GM21390 (cell line): Measurements from ENCODE around the gene PPP1R12B.
"Not testable (repeated sequence)": the region's sequence is repeated elsewhere in the genome, so short reads cannot be mapped to it uniquely, and the experiment has no call there.

ENCODE experiments used
- ATAC-seq: cut with Tn5 transposase; IDR thresholded peaks from one replicate; pipeline ENCODE4 v1.9.1; 2021; ENCODE audit not compliant: unreplicated experiment

PPP1R12B gene

DNA sequence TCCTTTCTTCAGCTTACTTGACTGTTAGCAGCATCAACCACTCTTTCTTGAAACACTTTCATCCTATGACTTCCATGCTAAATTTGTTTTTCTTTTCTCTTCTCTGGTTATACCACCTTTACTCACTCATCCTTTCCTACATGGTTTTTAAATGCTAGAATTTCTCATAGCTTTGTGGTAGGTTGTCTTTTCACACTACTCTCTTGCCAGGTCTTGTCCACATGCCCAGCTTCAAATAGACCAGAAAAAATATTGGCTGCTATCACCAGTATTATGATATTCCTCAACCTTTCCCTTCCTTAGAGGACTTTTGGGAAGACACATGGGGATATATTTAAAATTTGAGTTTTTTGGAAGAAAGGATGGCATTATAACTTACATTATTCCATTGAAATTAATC, 48.8 kb downstream of the PPP1R12B start:
- no peak for ATAC-seq

- ATAC-seq = not testable (repeated sequence)
Observed at GRCh38 chr1:202398439-202398838, 49.9 kb downstream of the PPP1R12B start.

GRCh38 chr1:202401771-202402170, 53.3 kb downstream of the PPP1R12B start:
- not testable (repeated sequence) for ATAC-seq

DNA sequence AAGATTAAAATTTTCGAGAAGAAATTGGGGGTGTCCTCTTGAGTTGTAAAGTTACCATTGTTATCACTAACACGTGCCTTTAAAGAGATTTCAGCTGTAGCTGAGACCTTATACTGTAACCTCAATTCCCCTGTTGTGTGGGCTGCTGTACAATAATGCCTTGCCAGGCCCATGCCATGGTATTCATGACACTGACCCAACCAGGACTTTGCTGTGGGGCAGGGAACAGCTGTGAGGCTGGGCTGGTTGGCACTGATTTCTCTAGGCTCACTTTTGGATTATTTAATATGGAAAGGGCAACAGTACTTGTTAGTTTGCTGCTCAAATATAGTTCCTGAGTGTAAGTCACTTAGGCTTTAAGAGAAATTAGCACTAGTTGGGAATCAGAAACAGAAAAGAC, 54.9 kb downstream of the PPP1R12B start:
- not testable (repeated sequence) for ATAC-seq

DNA sequence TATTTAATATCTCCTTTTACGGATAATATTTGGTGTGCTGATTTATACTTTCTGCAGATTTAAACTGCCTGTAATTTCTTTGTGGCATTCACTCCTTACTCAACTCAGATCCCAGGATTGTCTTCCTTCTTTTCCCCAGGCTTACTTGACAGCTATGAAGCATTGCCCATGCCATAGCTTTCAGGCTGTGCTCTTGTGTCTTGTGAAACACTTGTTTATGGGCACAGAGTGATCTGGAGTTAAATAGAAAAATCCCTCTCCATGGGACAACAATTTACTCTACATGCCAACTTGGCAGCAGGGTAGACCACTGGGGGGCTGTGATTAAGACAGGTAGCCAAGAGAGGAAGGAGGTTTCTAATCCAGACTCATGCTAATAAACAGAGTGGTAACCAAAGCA, 57.4 kb downstream of the PPP1R12B start:
- ATAC-seq = no peak

DNA sequence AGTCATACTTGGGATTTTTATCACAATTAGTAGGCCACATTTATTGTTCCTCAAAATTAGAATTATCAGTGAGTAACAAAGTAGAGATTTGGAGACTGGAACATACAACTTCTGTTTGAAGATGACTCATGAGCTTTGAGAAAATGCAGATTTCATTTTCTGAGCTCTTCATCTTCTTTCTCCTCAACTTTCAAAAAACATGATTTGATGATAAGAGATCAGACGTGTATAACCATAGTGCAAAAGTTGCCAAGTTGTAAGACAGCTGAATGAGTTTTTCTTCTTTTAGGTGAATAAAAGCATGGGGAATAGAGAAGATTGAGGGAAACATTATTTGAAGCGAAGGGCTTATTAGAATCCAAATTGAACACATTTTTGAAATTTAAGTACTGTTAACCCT, 58.4 kb downstream of the PPP1R12B start:
- ATAC-seq = not testable (repeated sequence)

- not testable (repeated sequence) for ATAC-seq
Observed at GRCh38 chr1:202407378-202407777, 58.9 kb downstream of the PPP1R12B start.

GRCh38 chr1:202410251-202410650, 61.8 kb downstream of the PPP1R12B start:
- not testable (repeated sequence) for ATAC-seq

DNA sequence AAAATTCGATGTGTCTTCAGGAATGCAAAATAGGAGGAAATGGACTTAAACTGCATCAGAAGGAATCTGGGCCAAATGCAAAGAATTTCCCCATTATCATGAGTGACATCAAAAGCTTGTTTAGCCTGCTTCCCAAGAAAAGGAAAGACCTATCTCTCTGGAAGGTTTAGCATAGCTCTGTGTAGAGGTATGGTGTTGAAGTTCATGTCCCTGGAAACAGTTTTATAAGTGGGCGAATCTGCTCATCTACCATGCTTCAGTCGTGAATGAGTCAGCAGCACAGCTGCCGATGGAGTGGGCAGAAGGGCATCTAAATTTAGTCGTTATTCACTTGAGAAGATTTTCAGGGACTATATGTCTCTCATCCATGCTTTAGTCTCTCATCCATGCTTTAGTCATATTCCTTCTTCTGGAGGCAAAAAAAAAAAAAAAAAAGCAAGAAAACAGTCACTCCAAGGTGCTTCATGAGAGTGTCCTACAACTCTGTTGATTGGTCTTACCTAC, 62.4 kb downstream of the PPP1R12B start:
- not testable (repeated sequence) for ATAC-seq

GRCh38 chr1:202411422-202411821, 62.9 kb downstream of the PPP1R12B start:
- ATAC-seq = no peak

DNA sequence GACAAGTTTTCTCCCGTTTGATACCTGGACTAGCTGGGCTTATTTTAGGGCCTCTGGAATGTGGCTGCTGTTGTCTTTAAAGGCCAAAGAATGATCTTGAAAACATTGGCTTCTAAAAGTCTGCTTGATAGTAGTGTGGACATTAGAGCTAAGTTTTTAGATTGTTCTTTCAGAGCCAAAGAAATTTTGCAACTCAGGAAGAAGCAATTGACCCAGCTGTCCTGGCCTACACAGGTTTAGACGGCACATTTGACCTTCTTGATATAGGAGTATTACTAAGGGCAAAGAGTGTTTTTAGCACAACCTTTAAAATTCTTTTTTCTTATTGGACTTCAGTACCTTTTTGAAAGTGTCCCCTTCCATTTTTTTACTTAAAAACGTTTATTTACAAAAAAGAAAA, 63.9 kb downstream of the PPP1R12B start:
- ATAC-seq = not testable (repeated sequence)

GRCh38 chr1:202416641-202417040, 68.1 kb downstream of the PPP1R12B start:
- ATAC-seq = no peak

GRCh38 chr1:202417141-202417540, 68.6 kb downstream of the PPP1R12B start:
- ATAC-seq = not testable (repeated sequence)

- ATAC-seq = not testable (repeated sequence)
Observed at GRCh38 chr1:202417762-202418201, 69.3 kb downstream of the PPP1R12B start.

DNA sequence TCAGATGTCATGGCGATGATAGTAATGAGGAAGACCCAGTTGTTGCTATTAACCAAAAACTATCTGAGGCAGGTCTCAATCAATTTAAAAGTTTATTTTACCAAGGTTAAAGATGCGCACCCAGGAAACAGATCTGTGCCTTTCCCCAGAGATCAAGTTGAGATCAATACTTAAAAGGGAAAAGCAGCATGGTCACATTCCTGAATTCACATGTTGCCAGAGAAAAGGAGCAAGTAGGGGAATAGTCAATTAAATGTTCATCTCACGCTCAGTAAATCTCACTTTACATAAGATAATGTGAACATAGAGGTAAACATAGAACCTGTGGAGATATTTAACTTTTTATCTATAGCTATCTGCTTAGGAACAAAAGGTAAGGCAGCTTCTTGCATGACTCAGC, 71.2 kb downstream of the PPP1R12B start:
- ATAC-seq = not testable (repeated sequence)

DNA sequence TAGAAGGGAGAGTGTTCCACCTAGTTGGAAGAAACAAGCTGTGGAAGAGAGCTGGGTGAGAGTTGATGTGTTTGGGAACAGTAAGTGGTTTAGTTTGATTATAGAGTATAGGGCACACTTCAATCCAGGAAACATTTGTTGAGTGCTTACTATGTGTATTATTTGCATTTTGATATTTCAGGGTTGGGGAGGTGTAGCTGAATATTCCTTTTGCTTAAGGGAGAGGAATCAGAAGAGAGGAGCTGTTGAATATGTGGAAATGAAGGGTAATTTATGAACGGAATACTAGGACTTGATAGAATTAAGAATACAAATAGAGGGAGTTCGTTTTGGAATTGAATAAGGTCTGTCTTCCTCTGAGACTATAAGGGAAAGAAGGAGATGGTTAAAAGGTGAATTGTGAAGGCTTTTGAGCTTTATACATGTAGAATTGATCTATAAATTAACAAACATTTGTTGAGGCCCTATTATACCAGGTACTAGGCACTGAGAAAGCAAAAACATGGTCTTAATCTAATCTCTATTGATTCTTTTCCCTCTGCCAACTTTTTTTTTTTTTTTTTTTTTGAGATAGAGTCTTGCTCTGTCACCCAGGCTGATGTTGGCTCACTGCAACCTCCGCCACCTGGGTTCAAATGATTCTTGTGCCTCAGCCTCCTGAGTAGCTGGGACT, 72.1 kb downstream of the PPP1R12B start:
- not testable (repeated sequence) for ATAC-seq

GRCh38 chr1:202422709-202423108, 74.2 kb downstream of the PPP1R12B start:
- not testable (repeated sequence) for ATAC-seq

DNA sequence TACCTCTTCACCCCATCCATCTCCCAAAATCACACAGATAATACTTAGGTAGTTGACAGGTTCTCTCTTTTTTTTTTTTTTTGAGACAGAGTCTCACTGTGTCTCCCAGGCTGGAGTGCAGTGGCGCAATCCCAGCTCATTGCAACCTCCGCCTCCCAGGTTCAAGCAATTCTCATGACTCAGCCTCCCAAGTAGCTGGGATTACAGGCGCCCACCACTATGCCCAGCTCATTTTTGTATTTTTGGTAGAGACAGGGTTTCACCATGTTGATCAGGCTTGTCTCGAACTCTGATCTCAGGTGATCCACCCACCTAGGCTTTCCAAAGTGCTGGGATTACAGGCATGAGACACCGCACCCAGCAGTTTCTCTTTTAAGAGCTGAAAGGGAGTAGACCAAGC, 75.8 kb downstream of the PPP1R12B start:
- ATAC-seq = not testable (repeated sequence)

DNA sequence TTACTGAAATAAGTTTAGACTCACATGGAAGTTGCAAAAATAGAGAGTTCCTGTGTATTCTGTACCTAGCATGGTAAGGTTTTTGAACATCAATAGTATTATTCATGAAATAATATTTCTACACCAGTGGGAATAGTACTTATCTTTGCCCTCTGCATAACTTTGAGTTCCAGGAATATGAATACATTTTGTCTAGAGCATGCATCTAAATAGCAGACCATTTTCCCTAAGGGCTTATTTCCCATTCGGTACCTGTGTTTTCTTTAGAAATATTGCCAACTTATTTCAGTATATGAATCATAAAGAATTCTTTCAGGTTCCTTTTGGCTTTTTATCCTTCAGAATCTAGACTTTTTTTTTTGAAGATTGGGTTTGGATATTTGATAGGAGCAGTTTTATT, 81.6 kb downstream of the PPP1R12B start:
- not testable (repeated sequence) for ATAC-seq

GRCh38 chr1:202432338-202432737, 83.8 kb downstream of the PPP1R12B start:
- not testable (repeated sequence) for ATAC-seq

GRCh38 chr1:202433155-202434043, 84.9 kb downstream of the PPP1R12B start:
- no peak for ATAC-seq

- no peak for ATAC-seq
Observed at GRCh38 chr1:202434059-202434458, 85.6 kb downstream of the PPP1R12B start.
